Gastroesophageal sphincter (tissue), 3 donors: ENCODE results near the gene CSNK1G2.

Source experiments
- CTCF ChIP-seq, 4 experiments: fragments of 200-600 bp in 2 of 4; fragments of 450-650 bp in 2 of 4; sonication (generic) in 1 of 4; IDR thresholded peaks; one replicate each; pipeline ENCODE4 v1.5.1; 2017 to 2019; ENCODE audit warnings: antibody characterized with exemption in 4 of 4, mild to moderate bottlenecking in 2 of 4, moderate library complexity in 2 of 4
- EP300 ChIP-seq: sonication (generic); formaldehyde crosslinking; IDR thresholded peaks from one replicate; pipeline ENCODE4 v1.6.1; 2017; ENCODE audit warnings: antibody characterized with exemption, mild to moderate bottlenecking
- POLR2A ChIP-seq, 2 donors: fragments of 450-650 bp; IDR thresholded peaks; one replicate each; pipeline ENCODE4 v1.6.1; 2017; ENCODE audit warnings: antibody characterized with exemption in 2 of 2, mild to moderate bottlenecking in 2 of 2, moderate library complexity in 1 of 2
- POLR2AphosphoS5 ChIP-seq: sonication (generic); formaldehyde crosslinking; IDR thresholded peaks from one replicate; pipeline ENCODE4 v1.6.1; 2017; ENCODE audit warnings: antibody characterized with exemption

GRCh38 chr19:1981253-1981652, 40.3 kb downstream of the CSNK1G2 start:
- no peak for TF ChIP-seq CTCF (IDR thresholded peaks at IDR 0.05)
- no peak for TF ChIP-seq POLR2AphosphoS5
- TF ChIP-seq EP300: no peak
- TF ChIP-seq POLR2A (IDR thresholded peaks at IDR 0.05): no peak
